ENCODE data around the gene ASAP3.

Gene ASAP3

GRCh38 chr1:23470282-23471070 lies 13.5 kb downstream of the ASAP3 start:
- DNase-seq (ENCODE audit: insufficient read length, low spot score) (no peak), FAIRE-seq (no peak)
- no peak for TF ChIP-seq CTCF (IDR thresholded peaks at IDR 0.05; ENCODE audit: insufficient read depth, missing control alignments)

GRCh38 chr1:23469372-23469982 lies 14.5 kb downstream of the ASAP3 start:
- FAIRE-seq (no peak), DNase-seq (ENCODE audit: insufficient read length, low spot score) (no peak)
- no peak for TF ChIP-seq CTCF (IDR thresholded peaks at IDR 0.05; ENCODE audit: insufficient read depth, missing control alignments)

GRCh38 chr1:23466423-23466989 lies 17.5 kb downstream of the ASAP3 start:
- DNase-seq (ENCODE audit: insufficient read length, low spot score) (no peak), FAIRE-seq (no peak)
- no peak for TF ChIP-seq CTCF (IDR thresholded peaks at IDR 0.05; ENCODE audit: insufficient read depth, missing control alignments)

GRCh38 chr1:23463286-23463685 lies 20.7 kb downstream of the ASAP3 start:
- no peak for TF ChIP-seq CTCF (IDR thresholded peaks at IDR 0.05; ENCODE audit: insufficient read depth, missing control alignments)
- no peak for DNase-seq (ENCODE audit: insufficient read length, low spot score)
- FAIRE-seq: no peak

- no peak for FAIRE-seq
- DNase-seq (ENCODE audit: insufficient read length, low spot score): no peak
- no peak for TF ChIP-seq CTCF (IDR thresholded peaks at IDR 0.05; ENCODE audit: insufficient read depth, missing control alignments)
Measured at GRCh38 chr1:23462766-23463165, 21.2 kb downstream of the ASAP3 start.

- DNase-seq (ENCODE audit: insufficient read length, low spot score): no peak
- no peak for FAIRE-seq
- TF ChIP-seq CTCF (IDR thresholded peaks at IDR 0.05; ENCODE audit: insufficient read depth, missing control alignments): no peak
Measured at GRCh38 chr1:23461050-23461449, 22.9 kb downstream of the ASAP3 start.

- DNase-seq (ENCODE audit: insufficient read length, low spot score) (no peak), FAIRE-seq (no peak)
- no peak for TF ChIP-seq CTCF (IDR thresholded peaks at IDR 0.05; ENCODE audit: insufficient read depth, missing control alignments)
Measured at GRCh38 chr1:23460519-23460918, 23.5 kb downstream of the ASAP3 start.
